H9 (cell line): ENCODE data around the gene STARD4. TPM values are rescaled to one million over a fixed set of nuclear protein-coding genes. Genes with fewer than 3 reads are reported as not detected.

ENCODE experiments used
- DNase-seq: peaks from one replicate; pipeline ENCODE4 v3.0.0-alpha.2; 2017
- H2AFZ ChIP-seq: one replicate; pipeline ENCODE4 v1.6.1; 2013; ENCODE audit warnings: mild to moderate bottlenecking, low read length, control low read depth, moderate library complexity
- H2AK5ac ChIP-seq: 2 replicates; pipeline ENCODE4 v1.6.1; 2013; ENCODE audit warnings: low read length, control low read depth, mixed read lengths; ENCODE audit not compliant: insufficient read length
- H2BK120ac ChIP-seq: one replicate; pipeline ENCODE4 v1.6.1; 2013; ENCODE audit warnings: low read depth, mild to moderate bottlenecking, low read length, control low read depth, inconsistent platforms; ENCODE audit not compliant: poor library complexity, severe bottlenecking
- H2BK12ac ChIP-seq: 2 replicates; pipeline ENCODE4 v1.6.1; 2013; ENCODE audit warnings: low read length, control low read depth, mixed read lengths, low read depth; ENCODE audit not compliant: insufficient read length
- H2BK15ac ChIP-seq: 2 replicates; pipeline ENCODE4 v1.6.1; 2013; ENCODE audit warnings: low read depth, low read length, control low read depth
- H2BK20ac ChIP-seq: one replicate; pipeline ENCODE4 v1.6.1; 2013; ENCODE audit warnings: low read depth, mild to moderate bottlenecking, low read length, control low read depth, inconsistent platforms; ENCODE audit not compliant: poor library complexity, severe bottlenecking
- H2BK5ac ChIP-seq: 2 replicates; pipeline ENCODE4 v1.6.1; 2013; ENCODE audit warnings: low read length, control low read depth, mixed read lengths; ENCODE audit not compliant: insufficient read length
- H3K14ac ChIP-seq: 2 replicates; pipeline ENCODE4 v1.6.1; 2013; ENCODE audit warnings: low read length, control low read depth; ENCODE audit not compliant: insufficient read depth
- H3K18ac ChIP-seq: 2 replicates; pipeline ENCODE4 v1.6.1; 2013; ENCODE audit warnings: low read depth, mild to moderate bottlenecking, mixed read lengths, low read length, control low read depth; ENCODE audit not compliant: insufficient read length
- H3K23ac ChIP-seq: 2 replicates; pipeline ENCODE4 v1.6.1; 2013; ENCODE audit warnings: low read length, control low read depth, mixed read lengths, low read depth; ENCODE audit not compliant: insufficient read length
- H3K23me2 ChIP-seq: 2 replicates; pipeline ENCODE4 v1.6.1; 2013; ENCODE audit warnings: low read depth, mild to moderate bottlenecking, mixed read lengths, low read length, control low read depth; ENCODE audit not compliant: insufficient read length, poor library complexity, severe bottlenecking
- H3K27ac ChIP-seq: 2 replicates; pipeline ENCODE4 v1.5.1; 2013; ENCODE audit warnings: low read length, control low read depth, mixed read lengths, low read depth; ENCODE audit not compliant: insufficient read length
- H3K27me3 ChIP-seq: 2 replicates; pipeline ENCODE4 v1.6.1; 2013; ENCODE audit warnings: low read length, control low read depth, inconsistent platforms; ENCODE audit not compliant: insufficient read depth
- H3K4ac ChIP-seq: 2 replicates; pipeline ENCODE4 v1.6.1; 2013; ENCODE audit warnings: low read depth, mild to moderate bottlenecking, control low read depth, inconsistent platforms, low read length, moderate library complexity
- H3K4me1 ChIP-seq: 2 replicates; pipeline ENCODE4 v1.6.1; 2013; ENCODE audit warnings: low read length, control low read depth, inconsistent platforms; ENCODE audit not compliant: insufficient read depth
- H3K4me2 ChIP-seq: 2 replicates; pipeline ENCODE4 v1.6.1; 2013; ENCODE audit warnings: low read length, control low read depth, mixed read lengths; ENCODE audit not compliant: insufficient read length, insufficient read depth
- H3K56ac ChIP-seq: 2 replicates; pipeline ENCODE4 v1.6.1; 2013; ENCODE audit warnings: low read depth, mild to moderate bottlenecking, mixed read lengths, low read length, control low read depth; ENCODE audit not compliant: insufficient read length
- H3K79me1 ChIP-seq: 2 replicates; pipeline ENCODE4 v1.6.1; 2013; ENCODE audit warnings: low read depth, mild to moderate bottlenecking, moderate library complexity, low read length, control low read depth, inconsistent platforms; ENCODE audit not compliant: insufficient read depth, poor library complexity, severe bottlenecking
- H3K79me2 ChIP-seq: 2 replicates; pipeline ENCODE4 v1.6.1; 2013; ENCODE audit warnings: low read length, control low read depth, inconsistent platforms; ENCODE audit not compliant: insufficient read depth
- H3K9ac ChIP-seq: 2 replicates; pipeline ENCODE4 v1.6.1; 2013; ENCODE audit warnings: low read length, control low read depth, mixed read lengths; ENCODE audit not compliant: insufficient read length; ENCODE audit errors: extremely low read depth
- H3K9me3 ChIP-seq: one replicate; pipeline ENCODE4 v1.6.1; 2013; ENCODE audit warnings: low read depth, low read length, inconsistent platforms; ENCODE audit not compliant: control insufficient read depth
- H3T11ph ChIP-seq: one replicate; pipeline ENCODE4 v1.6.1; 2013; ENCODE audit warnings: mild to moderate bottlenecking, low read length, control low read depth, inconsistent platforms
- H4K20me1 ChIP-seq: one replicate; pipeline ENCODE4 v1.6.1; 2013; ENCODE audit not compliant: control insufficient read depth, insufficient read length, insufficient read depth
- H4K5ac ChIP-seq: 2 replicates; pipeline ENCODE4 v1.6.1; 2013; ENCODE audit warnings: low read depth, mild to moderate bottlenecking, mixed read lengths, low read length, control low read depth; ENCODE audit not compliant: insufficient read length
- H4K8ac ChIP-seq: replicated peaks from 2 replicates; pipeline ENCODE4 v1.6.1; 2013; ENCODE audit warnings: low read length, control low read depth, mixed read lengths, low read depth; ENCODE audit not compliant: insufficient read length
- H4K91ac ChIP-seq: 2 replicates; pipeline ENCODE4 v1.6.1; 2013; ENCODE audit warnings: low read depth, mild to moderate bottlenecking, moderate library complexity, mixed read lengths, low read length, control low read depth; ENCODE audit not compliant: insufficient read length
- H3K27ac Mint-ChIP-seq, 3 experiments: 2 replicates in 2 of 3; 3 replicates in 1 of 3; pipeline ENCODE4 v1.8.0; 2020 to 2021; ENCODE audit warnings: mixed read lengths in 3 of 3, mild to moderate bottlenecking in 1 of 3, moderate library complexity in 1 of 3
- H3K27me3 Mint-ChIP-seq: 2 replicates; pipeline ENCODE4 v1.8.0; 2021; ENCODE audit warnings: low read depth, mild to moderate bottlenecking, moderate library complexity, mixed read lengths
- H3K36me3 Mint-ChIP-seq, 3 experiments: 2 replicates in 2 of 3; 3 replicates in 1 of 3; pipeline ENCODE4 v1.8.0; 2020 to 2021; ENCODE audit warnings: low read depth in 3 of 3, mixed read lengths in 3 of 3; ENCODE audit not compliant: insufficient read depth in 1 of 3
- H3K4me1 Mint-ChIP-seq, 2 experiments: 2 replicates each; pipeline ENCODE4 v1.8.0; 2020; ENCODE audit warnings: mixed read lengths in 2 of 2
- H3K4me3 Mint-ChIP-seq, 2 experiments: 2 replicates in 1 of 2; 3 replicates in 1 of 2; pipeline ENCODE4 v1.8.0; 2020 to 2021; ENCODE audit warnings: mild to moderate bottlenecking in 2 of 2, mixed read lengths in 2 of 2, moderate library complexity in 1 of 2
- H3K9me3 Mint-ChIP-seq, 2 experiments: 2 replicates in 1 of 2; 3 replicates in 1 of 2; pipeline ENCODE4 v1.8.0; 2020; ENCODE audit warnings: mild to moderate bottlenecking in 2 of 2, mixed read lengths in 2 of 2, moderate library complexity in 1 of 2
- total RNA-seq: library from RNA; stranded (reverse); gene quantifications from 2 replicates; pipeline ENCODE4 v1.2.1, GENCODE V29; 2021
- TF ChIP-seq, protein P1 (sequence below): fragments of 200-600 bp; sonication (generic); conservative IDR thresholded peaks from 3 replicates; pipeline ENCODE4 v1.8.0; 2021; ENCODE audit warnings: antibody characterized with exemption, mild to moderate bottlenecking

STARD4 gene
- total RNA-seq, 1 experiment from 2014 or later = 28.7 TPM

DNA sequence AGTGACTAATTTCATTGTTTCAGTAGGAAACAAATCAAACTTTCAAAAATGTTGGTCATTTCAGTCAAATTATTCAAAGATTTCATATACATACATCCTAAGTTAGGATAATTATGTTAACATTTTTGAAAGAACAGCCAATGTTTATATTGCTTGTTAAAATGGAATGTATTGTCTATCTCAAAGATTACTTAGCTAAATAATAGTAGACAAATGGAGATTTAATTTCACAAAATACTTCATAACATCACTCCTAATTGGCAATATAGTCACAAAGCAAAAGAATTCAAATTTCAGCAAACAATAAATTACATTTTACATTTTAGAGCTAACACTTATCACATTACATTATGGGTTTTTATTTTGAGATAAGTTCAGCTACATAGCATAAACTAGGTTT is 25.4 kb downstream of the STARD4 start:
- Histone ChIP-seq H3K79me2 (no peaks in the 10 kb centered on the region), H3K56ac (no peak overlapping the region), H3K18ac (no peak overlapping the region), H2AFZ (no peak overlapping the region), H3K9ac (no peak overlapping the region), H4K20me1 (no peaks in the 10 kb centered on the region), H2BK12ac (no peak overlapping the region), H2BK120ac (no peak overlapping the region), H2AK5ac (no peak overlapping the region), H3T11ph (no peak overlapping the region), H2BK20ac (no peak overlapping the region), H4K91ac (no peak overlapping the region), H2BK5ac (no peak overlapping the region), H3K27ac (no peak overlapping the region), H3K9me3 (no peaks in the 10 kb centered on the region), H3K27me3 (no peaks in the 10 kb centered on the region), H3K4me2 (no peak overlapping the region), H3K14ac (no peak overlapping the region), H3K4ac (no peak overlapping the region), H3K79me1 (no peaks in the 10 kb centered on the region), H4K8ac (no peak overlapping the region), H3K23ac (no peak overlapping the region), H4K5ac (no peak overlapping the region), H3K4me1 (no peaks in the 10 kb centered on the region; the same call in 1 of the 2 replicates), H3K23me2 (no peaks in the 10 kb centered on the region), H2BK15ac (no peak overlapping the region)
- Mint-ChIP-seq H3K9me3 (no peaks in the 10 kb centered on the region), H3K27me3 (no peaks in the 10 kb centered on the region), H3K36me3 (no peaks in the 10 kb centered on the region), H3K4me3 (no peak overlapping the region), H3K27ac (no peak overlapping the region), H3K4me1 (peaks cover 8 to 9% of the 10 kb centered on the region in 2 experiments)
- TF ChIP-seq, protein P1, sequence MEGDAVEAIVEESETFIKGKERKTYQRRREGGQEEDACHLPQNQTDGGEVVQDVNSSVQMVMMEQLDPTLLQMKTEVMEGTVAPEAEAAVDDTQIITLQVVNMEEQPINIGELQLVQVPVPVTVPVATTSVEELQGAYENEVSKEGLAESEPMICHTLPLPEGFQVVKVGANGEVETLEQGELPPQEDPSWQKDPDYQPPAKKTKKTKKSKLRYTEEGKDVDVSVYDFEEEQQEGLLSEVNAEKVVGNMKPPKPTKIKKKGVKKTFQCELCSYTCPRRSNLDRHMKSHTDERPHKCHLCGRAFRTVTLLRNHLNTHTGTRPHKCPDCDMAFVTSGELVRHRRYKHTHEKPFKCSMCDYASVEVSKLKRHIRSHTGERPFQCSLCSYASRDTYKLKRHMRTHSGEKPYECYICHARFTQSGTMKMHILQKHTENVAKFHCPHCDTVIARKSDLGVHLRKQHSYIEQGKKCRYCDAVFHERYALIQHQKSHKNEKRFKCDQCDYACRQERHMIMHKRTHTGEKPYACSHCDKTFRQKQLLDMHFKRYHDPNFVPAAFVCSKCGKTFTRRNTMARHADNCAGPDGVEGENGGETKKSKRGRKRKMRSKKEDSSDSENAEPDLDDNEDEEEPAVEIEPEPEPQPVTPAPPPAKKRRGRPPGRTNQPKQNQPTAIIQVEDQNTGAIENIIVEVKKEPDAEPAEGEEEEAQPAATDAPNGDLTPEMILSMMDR = no peak
- no peak for DNase-seq
